Medulla oblongata (tissue), 1 donor: ENCODE data around the gene PRDM9.
"Not testable (repeated sequence)": the region's sequence is repeated elsewhere in the genome, so short reads cannot be mapped to it uniquely, and the experiment has no call there.

Experiments used
- DNase-seq: peaks from one replicate; pipeline ENCODE4 v3.0.0-alpha.2; 2015; ENCODE audit errors: extremely low spot score

PRDM9 gene

DNA sequence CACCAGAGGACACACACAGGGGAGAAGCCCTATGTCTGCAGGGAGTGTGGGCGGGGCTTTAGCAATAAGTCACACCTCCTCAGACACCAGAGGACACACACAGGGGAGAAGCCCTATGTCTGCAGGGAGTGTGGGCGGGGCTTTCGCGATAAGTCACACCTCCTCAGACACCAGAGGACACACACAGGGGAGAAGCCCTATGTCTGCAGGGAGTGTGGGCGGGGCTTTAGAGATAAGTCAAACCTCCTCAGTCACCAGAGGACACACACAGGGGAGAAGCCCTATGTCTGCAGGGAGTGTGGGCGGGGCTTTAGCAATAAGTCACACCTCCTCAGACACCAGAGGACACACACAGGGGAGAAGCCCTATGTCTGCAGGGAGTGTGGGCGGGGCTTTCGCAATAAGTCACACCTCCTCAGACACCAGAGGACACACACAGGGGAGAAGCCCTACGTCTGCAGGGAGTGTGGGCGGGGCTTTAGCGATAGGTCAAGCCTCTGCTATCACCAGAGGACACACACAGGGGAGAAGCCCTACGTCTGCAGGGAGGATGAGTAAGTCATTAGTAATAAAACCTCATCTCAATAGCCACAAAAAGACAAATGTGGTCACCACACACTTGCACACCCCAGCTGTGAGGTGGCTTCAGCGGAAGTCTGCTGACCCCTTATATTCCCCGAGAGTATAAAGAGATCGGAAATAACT is 20.0 kb downstream of the PRDM9 start:
- not testable (repeated sequence) for DNase-seq

GRCh38 chr5:23528677-23529076 is 21.3 kb downstream of the PRDM9 start:
- DNase-seq = no peak

DNA sequence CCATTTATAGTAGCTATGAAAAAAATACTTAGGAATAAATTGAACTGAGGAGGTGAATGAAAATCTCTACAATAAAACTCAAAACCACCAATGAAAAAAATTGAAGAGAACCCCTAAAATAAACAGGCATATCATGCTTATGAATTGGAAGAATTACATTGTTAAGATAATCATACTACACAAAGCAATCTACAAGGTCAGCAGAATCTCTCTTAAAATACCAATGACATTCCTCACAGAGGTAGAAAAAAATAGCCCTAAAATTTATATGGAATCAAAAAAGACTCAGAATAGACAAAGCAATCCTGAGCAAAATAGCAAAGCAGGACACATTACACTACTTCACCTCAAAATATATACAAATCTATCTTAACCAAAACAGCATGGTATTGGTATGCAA is 23.2 kb downstream of the PRDM9 start:
- no peak for DNase-seq

- no peak for DNase-seq
Observed at GRCh38 chr5:23571059-23571458, 63.6 kb downstream of the PRDM9 start.
